Activated T-cell treated with anti-CD3 and anti-CD28 coated beads, Interleukin-2, amount 50 U/mL, for 24 hours (primary cell): ENCODE data around the gene GNG7.
"Not testable (repeated sequence)": the region's sequence is repeated elsewhere in the genome, so short reads cannot be mapped to it uniquely, and the experiment has no call there.

Experiments used
- DNase-seq: peaks from one replicate; pipeline ENCODE4 v3.0.0-alpha.2; 2020
- H3K27ac Mint-ChIP-seq: 2 replicates; pipeline ENCODE4 v1.8.0; 2020; ENCODE audit warnings: mild to moderate bottlenecking, mixed read lengths
- H3K27me3 Mint-ChIP-seq: 2 replicates; pipeline ENCODE4 v1.8.0; 2020; ENCODE audit warnings: mixed read lengths
- H3K36me3 Mint-ChIP-seq: 2 replicates; pipeline ENCODE4 v1.8.0; 2020; ENCODE audit warnings: low read depth, mixed read lengths
- H3K4me1 Mint-ChIP-seq: 2 replicates; pipeline ENCODE4 v1.8.0; 2020; ENCODE audit warnings: low read depth, mixed read lengths
- H3K4me3 Mint-ChIP-seq: 2 replicates; pipeline ENCODE4 v1.8.0; 2020; ENCODE audit warnings: mild to moderate bottlenecking, moderate library complexity, mixed read lengths
- H3K9me3 Mint-ChIP-seq: 2 replicates; pipeline ENCODE4 v1.8.0; 2020; ENCODE audit warnings: mixed read lengths

The GNG7 gene

DNA sequence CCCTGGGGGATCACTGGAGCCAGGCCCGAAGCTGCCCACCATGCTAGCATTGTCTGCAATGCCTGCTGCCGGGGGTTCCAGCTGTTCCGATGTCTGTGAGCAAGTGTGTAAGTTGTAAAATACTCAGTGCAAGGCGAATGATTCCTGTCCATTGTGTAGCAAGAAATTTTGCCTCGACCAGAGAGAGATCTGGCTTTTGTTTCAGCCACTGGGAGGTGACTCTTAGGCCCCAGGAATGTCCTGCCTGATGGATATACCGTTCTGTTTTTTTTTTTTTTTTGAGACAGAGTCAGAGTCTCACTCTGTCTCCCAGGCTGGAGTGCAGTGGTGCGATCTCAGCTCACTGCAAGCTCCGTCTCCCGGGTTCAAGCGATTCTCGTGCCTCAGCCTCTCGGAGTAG, 233.9 kb downstream of the GNG7 start:
- Mint-ChIP-seq H3K9me3 (no peaks in the 10 kb centered on the region), H3K27me3 (no peaks in the 10 kb centered on the region), H3K36me3 (no peaks in the 10 kb centered on the region), H3K4me1 (peaks cover 12% of the 10 kb centered on the region), H3K27ac (no peak overlapping the region), H3K4me3 (no peak overlapping the region)
- no peak for DNase-seq

DNA sequence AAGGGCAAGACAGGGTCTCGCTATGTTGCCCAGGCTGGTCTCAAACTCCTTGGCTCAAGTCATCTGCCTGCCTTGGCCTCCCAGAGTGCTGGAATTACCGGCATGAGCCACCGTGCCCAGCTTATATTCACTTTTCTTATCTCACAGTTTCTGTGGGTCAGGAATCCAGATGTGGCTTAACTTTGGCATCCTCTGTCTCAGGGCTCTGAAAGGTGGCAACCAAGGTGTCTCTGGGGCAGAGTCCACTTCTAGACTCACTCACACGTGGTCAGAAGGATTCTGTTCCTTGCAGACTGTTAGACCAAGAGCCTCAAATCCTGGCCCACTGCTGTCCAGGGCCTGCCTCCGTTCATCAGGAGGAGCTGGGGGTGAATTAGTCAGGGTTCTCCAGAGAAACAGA, 238.1 kb downstream of the GNG7 start:
- DNase-seq = no peak
- Mint-ChIP-seq H3K27ac (no peak overlapping the region), H3K9me3 (no peaks in the 10 kb centered on the region), H3K4me1 (peaks cover 16% of the 10 kb centered on the region), H3K36me3 (no peaks in the 10 kb centered on the region), H3K4me3 (no peak overlapping the region), H3K27me3 (no peaks in the 10 kb centered on the region)

DNA sequence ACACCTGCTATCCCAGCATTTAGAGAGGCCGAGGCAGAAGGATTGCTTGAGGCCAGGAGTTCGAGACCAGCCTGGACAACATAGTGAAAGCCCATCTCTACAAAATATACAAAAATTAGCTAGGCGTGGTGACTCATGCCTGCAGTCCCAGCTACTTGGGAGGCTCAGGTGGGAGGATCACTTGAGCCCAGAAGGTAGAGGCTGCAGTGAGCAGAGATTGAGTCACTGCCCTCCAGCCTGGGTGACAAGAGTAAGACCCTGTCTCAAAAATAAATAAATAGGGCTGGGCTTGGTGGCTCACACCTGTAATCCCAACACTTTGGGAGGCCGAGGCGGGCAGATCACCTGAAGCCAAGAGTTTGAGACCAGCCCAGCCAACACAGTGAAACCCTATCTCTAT, 238.8 kb downstream of the GNG7 start:
- H3K27me3 Mint-ChIP-seq = not testable (repeated sequence)
- peaks cover 11% of the 10 kb centered on the region for H3K4me1 Mint-ChIP-seq

DNA sequence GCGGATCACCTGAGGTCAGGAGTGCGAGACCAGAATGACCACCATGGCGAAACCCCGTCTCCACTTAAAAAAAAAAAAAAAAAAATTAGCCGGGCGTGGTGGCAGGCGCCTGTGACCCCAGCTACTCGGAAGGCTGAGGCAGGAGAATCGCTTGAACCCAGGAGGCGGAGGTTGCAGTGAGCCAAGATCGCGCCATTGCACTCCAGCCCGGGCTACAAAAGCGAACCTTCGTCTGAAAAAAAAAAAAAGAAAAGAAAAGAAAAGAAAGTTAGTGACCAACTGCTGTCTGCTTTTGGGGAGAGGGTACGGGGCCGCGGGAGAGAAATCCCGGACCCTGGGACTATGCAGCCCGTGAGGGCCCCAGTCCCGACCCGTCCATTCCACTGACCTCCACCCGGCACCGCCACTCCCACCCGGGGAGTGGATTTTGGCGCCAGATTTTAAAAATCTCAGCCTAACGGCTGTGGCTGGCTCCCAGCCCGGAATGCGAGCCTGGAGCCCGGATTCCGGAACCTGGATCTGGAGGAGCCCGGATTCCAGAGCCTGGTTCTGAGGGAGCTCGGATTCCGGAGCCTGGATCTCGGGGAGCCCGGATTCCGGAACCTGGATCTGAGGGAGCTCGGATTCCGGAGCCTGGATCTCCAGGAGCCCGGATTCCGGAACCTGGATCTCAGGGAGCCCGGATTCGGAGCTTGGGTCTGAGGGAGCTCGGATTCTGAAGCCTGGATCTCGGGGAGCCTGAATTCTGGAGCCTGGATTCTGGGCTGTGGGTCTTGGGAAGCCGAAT, 239.7 kb downstream of the GNG7 start:
- H3K27ac Mint-ChIP-seq = peak overlapping the region; percentile 5

More for the DNA sequence above, 238.8 kb downstream of the GNG7 start:
- DNase-seq, H3K36me3 Mint-ChIP-seq, H3K27ac Mint-ChIP-seq, H3K9me3 Mint-ChIP-seq: not testable (repeated sequence)
- peak overlapping the region; percentile 43 for H3K4me3 Mint-ChIP-seq

DNA sequence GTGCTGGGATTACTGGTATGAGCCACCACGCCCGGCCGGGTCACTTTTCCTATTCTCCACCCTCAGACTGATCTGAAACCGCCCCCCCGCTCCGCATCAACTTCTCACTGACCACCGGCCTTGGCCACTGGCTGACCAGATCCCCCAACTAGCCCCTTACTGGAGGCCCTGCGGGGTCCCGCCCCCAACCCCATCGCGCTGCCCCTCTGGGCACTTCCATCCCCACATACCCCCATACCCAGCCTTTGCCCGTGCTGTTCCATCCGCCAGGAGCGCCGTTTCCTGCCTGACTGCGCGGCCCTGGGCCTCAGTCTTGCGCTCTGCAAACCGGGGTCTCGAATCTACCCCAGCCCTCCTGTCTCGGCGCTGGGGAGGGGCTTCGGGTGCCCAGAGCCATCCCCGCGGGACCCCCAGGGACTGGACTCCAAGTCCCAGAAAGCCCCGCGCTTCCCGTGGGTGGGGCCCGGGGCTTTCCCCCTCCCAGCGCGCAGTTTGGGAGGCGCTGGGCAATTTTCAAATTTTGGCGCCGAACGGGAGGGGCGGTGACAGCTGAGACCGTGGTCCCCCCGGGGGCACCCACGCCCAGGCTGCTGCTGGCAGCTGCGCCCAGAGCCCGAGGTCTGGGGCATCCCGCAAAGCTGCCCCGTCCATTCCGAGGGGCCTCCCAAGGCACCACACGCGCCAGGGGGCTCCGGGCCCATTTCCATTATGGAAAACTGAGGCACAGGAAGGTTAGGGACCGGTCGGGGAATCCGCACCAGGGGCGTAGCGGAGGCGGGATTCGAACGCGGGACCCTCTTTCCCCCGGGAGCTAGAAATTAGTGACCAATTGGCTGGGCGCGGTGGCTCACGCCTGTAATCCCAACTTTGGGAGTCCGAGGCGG, 240.5 kb downstream of the GNG7 start:
- Mint-ChIP-seq H3K27ac (peak overlapping the region; percentile 83), H3K4me1 (peaks cover 16% of the 10 kb centered on the region), H3K4me3 (peak overlapping the region; percentile 87), H3K36me3 (peaks cover 3% of the 10 kb centered on the region), H3K27me3 (no peaks in the 10 kb centered on the region), H3K9me3 (no peaks in the 10 kb centered on the region)
- peak; percentile 83 for DNase-seq

More for the DNA sequence above, 239.7 kb downstream of the GNG7 start:
- Mint-ChIP-seq H3K4me3 (peak overlapping the region; percentile 87), H3K4me1 (peaks cover 11% of the 10 kb centered on the region), H3K36me3 (no peaks in the 10 kb centered on the region), H3K9me3 (no peaks in the 10 kb centered on the region), H3K27me3 (no peaks in the 10 kb centered on the region)
- no peak for DNase-seq
